SU-DHL-6 (cell line): ENCODE results near the gene ACOT12.

Experiments
- H2AFZ ChIP-seq: fragments of 200-600 bp; sonication (generic); 2 replicates; pipeline ENCODE4 v1.6.1; 2014; ENCODE audit warnings: low read depth, mild to moderate bottlenecking, moderate library complexity, mixed read lengths, antibody characterized with exemption, low read length; ENCODE audit not compliant: severe bottlenecking
- H3F3A ChIP-seq: fragments of 200-600 bp; shearing (Covaris generic); 2 replicates; pipeline ENCODE4 v1.6.0; 2016; ENCODE audit warnings: antibody characterized with exemption, mild to moderate bottlenecking; ENCODE audit not compliant: insufficient read depth
- H3K27ac ChIP-seq: fragments of 200-600 bp; sonication (generic); 2 replicates; pipeline ENCODE4 v1.5.1; 2016; ENCODE audit warnings: low read depth, mild to moderate bottlenecking, low read length, moderate library complexity, mixed read lengths
- H3K27me3 ChIP-seq: fragments of 200-600 bp; sonication (generic), shearing (Covaris generic); 2 replicates; pipeline ENCODE4 v1.6.0; 2014; ENCODE audit warnings: mild to moderate bottlenecking, low read length
- H3K36me3 ChIP-seq: fragments of 200-600 bp; sonication (generic); 2 replicates; pipeline ENCODE4 v1.6.1; 2014; ENCODE audit warnings: mild to moderate bottlenecking, low read length, mixed read lengths
- H3K4me2 ChIP-seq: fragments of 300-600, 200-600 bp; shearing (Covaris generic), sonication (generic); 2 replicates; pipeline ENCODE4 v1.6.0; 2014; ENCODE audit warnings: low read length, low read depth, mild to moderate bottlenecking; ENCODE audit not compliant: poor library complexity, severe bottlenecking
- H3K4me3 ChIP-seq: fragments of 200-600 bp; sonication (generic); 2 replicates; pipeline ENCODE4 v1.5.1; 2014; ENCODE audit warnings: antibody characterized with exemption, low read length, mild to moderate bottlenecking, mixed read lengths; ENCODE audit not compliant: insufficient read depth, poor library complexity, severe bottlenecking
- H3K79me2 ChIP-seq: fragments of 200-600 bp; sonication (generic); 2 replicates; pipeline ENCODE4 v1.6.1; 2014; ENCODE audit warnings: mild to moderate bottlenecking, low read length, moderate library complexity; ENCODE audit not compliant: insufficient read depth
- H3K9ac ChIP-seq: fragments of 200-600 bp; sonication (generic); 2 replicates; pipeline ENCODE4 v1.7.0; 2014; ENCODE audit warnings: mild to moderate bottlenecking, low read length
- H3K9me2 ChIP-seq: fragments of 200-600 bp; sonication (generic); replicated peaks from 2 replicates; pipeline ENCODE4 v1.6.1; 2014; ENCODE audit warnings: low read length; ENCODE audit not compliant: insufficient read depth
- H3K9me3 ChIP-seq: fragments of 200-600 bp; sonication (generic); 2 replicates; pipeline ENCODE4 v1.6.1; 2014; ENCODE audit warnings: low read length, mixed read lengths; ENCODE audit not compliant: insufficient read depth
- H4K20me1 ChIP-seq: fragments of 200-600 bp; sonication (generic); 2 replicates; pipeline ENCODE4 v1.6.1; 2014; ENCODE audit warnings: low read depth, mild to moderate bottlenecking, antibody characterized with exemption, low read length, moderate library complexity, mixed read lengths
- CTCF ChIP-seq: fragments of 200-600 bp; sonication (generic); IDR thresholded peaks from one replicate; pipeline ENCODE4 v1.5.1; 2017; ENCODE audit warnings: antibody characterized with exemption, mild to moderate bottlenecking, low read length, moderate library complexity; ENCODE audit not compliant: insufficient read depth, poor library complexity, severe bottlenecking
- EZH2phosphoT487 ChIP-seq: fragments of 200-600 bp; sonication (generic), shearing (Covaris generic); conservative IDR thresholded peaks from 2 replicates; pipeline ENCODE4 v1.6.1; 2018; ENCODE audit warnings: mild to moderate bottlenecking, antibody characterized with exemption, low read length, moderate library complexity, mixed read lengths

Gene ACOT12

GRCh38 chr5:81395262-81395661 lies 1.3 kb upstream of the ACOT12 start:
- H3K27me3 ChIP-seq: no peaks in the 10 kb centered on the region
- H3K9me3 ChIP-seq: no peaks in the 10 kb centered on the region
- no peak overlapping the region for H3K4me3 ChIP-seq
- no peak overlapping the region for H3K4me2 ChIP-seq
- no peaks in the 10 kb centered on the region for H3K36me3 ChIP-seq
- H3K79me2 ChIP-seq: no peaks in the 10 kb centered on the region
- no peaks in the 10 kb centered on the region for H3F3A ChIP-seq
- H2AFZ ChIP-seq: no peak overlapping the region
- H3K9me2 ChIP-seq: no peaks in the 10 kb centered on the region
- H3K27ac ChIP-seq: no peak overlapping the region
- no peak overlapping the region for H3K9ac ChIP-seq
- H4K20me1 ChIP-seq: no peaks in the 10 kb centered on the region
- TF ChIP-seq CTCF: no peak
- no peak for TF ChIP-seq EZH2phosphoT487

DNA sequence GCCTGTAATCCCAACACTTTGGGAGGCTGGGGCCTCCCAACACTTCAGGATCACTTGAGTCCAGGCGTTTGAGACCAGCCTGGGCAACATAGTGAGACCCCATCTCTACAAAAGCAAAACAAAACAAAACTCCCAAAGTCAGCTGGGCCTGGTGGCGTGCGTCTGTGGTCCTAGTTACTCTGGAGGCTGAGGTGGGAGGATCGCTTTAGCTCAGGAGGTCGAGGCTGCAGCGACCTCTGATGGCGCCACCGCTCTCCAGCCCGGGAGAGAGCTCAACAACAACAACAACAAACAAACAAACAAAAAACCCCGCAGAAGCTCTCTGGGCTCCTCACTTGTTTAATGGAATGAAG lies 528 bp downstream of the ACOT12 start:
- H3K27me3 ChIP-seq: no peaks in the 10 kb centered on the region
- H3F3A ChIP-seq: no peaks in the 10 kb centered on the region
- H4K20me1 ChIP-seq: no peaks in the 10 kb centered on the region
- H3K79me2 ChIP-seq: no peaks in the 10 kb centered on the region
- no peak overlapping the region for H2AFZ ChIP-seq
- H3K27ac ChIP-seq: no peak overlapping the region
- H3K4me3 ChIP-seq: no peak overlapping the region
- no peak for TF ChIP-seq CTCF
- no peak for TF ChIP-seq EZH2phosphoT487
- H3K9me2 ChIP-seq: no peaks in the 10 kb centered on the region
- H3K36me3 ChIP-seq: no peaks in the 10 kb centered on the region
- H3K9me3 ChIP-seq: no peaks in the 10 kb centered on the region
- H3K9ac ChIP-seq: no peak overlapping the region
- no peak overlapping the region for H3K4me2 ChIP-seq

DNA sequence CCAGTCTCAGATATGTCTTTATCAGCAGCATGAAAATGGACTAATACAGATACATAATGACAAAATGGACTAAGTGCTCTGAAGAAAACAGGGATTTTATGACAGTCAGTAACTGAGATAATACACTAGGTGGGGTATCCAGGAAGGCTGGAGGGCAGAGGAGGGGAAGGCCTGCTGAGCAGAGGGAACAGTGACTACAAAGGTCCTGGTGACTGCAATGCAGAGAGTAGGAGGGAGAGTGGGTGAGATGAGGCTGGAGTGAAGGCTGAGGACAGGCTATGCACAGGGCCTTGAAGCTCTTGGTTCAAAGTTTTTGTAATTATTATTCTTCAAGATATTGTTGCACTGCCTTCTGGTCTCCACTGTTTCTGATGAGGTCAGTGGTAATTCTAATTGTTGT lies 4.9 kb downstream of the ACOT12 start:
- Histone ChIP-seq H2AFZ (no peak overlapping the region), H3K9ac (no peak overlapping the region), H4K20me1 (no peaks in the 10 kb centered on the region), H3K27ac (no peak overlapping the region), H3K9me3 (no peaks in the 10 kb centered on the region), H3K4me2 (no peak overlapping the region), H3K79me2 (no peaks in the 10 kb centered on the region), H3K27me3 (no peaks in the 10 kb centered on the region), H3F3A (no peaks in the 10 kb centered on the region), H3K36me3 (no peaks in the 10 kb centered on the region), H3K4me3 (no peak overlapping the region), H3K9me2 (no peaks in the 10 kb centered on the region)
- TF ChIP-seq EZH2phosphoT487 (no peak), CTCF (no peak)

DNA sequence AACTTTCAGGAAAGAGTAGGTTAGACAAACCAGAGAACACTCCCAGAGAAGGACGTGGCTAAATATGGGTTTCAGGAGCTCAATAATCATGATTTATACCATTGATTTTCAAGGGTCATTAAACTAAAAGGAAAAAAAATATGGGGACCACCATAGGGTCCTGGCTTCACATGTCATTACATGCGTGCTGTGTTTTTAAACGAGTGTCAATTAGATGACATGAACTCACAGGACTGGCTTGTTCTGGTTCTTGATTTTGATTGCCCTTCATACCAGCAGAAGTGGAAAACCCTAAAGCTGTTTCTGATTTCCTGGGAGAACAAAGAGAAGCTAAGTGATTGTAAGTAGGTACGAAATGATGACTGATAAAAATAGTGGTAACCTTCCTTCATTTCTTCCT lies 5.8 kb downstream of the ACOT12 start:
- Histone ChIP-seq H3K4me3 (no peak overlapping the region), H3K9ac (no peak overlapping the region), H3K9me3 (no peaks in the 10 kb centered on the region), H3K4me2 (no peak overlapping the region), H2AFZ (no peak overlapping the region), H3F3A (no peaks in the 10 kb centered on the region), H4K20me1 (no peaks in the 10 kb centered on the region), H3K27ac (no peak overlapping the region), H3K36me3 (no peaks in the 10 kb centered on the region), H3K79me2 (no peaks in the 10 kb centered on the region), H3K27me3 (no peaks in the 10 kb centered on the region), H3K9me2 (no peaks in the 10 kb centered on the region)
- TF ChIP-seq EZH2phosphoT487: no peak
- no peak for TF ChIP-seq CTCF
